SK-N-SH (cell line): ENCODE data around the gene SLC25A26. TPM values are rescaled to one million over a fixed set of nuclear protein-coding genes. Genes with fewer than 3 reads are reported as not detected.

Experiments
- CTCF ChIA-PET: fragments of 300-600, 350-600 bp; formaldehyde crosslinking; extraction: SDS; loops from one replicate; lab custom pipeline; 2021; lab: Yijun Ruan, JAX
- POLR2A ChIA-PET: fragments of 350-600 bp; sonication (Branson Sonifier 250); formaldehyde crosslinking; extraction: SDS; loops from one replicate; lab custom pipeline; 2020; ENCODE audit warnings: antibody characterized with exemption, inconsistent platforms; lab: Yijun Ruan, JAX
- DNase-seq: peaks from one replicate; pipeline ENCODE4 v3.0.0; 2012
- H2AFZ ChIP-seq: fragments of 200-600 bp; sonication (generic); 2 replicates; pipeline ENCODE4 v1.8.1; 2016; ENCODE audit warnings: antibody characterized with exemption, mild to moderate bottlenecking, low read depth
- H3F3A ChIP-seq: fragments of 200-600 bp; sonication (generic); replicated peaks from 2 replicates; pipeline ENCODE3; 2016; ENCODE audit warnings: antibody characterized with exemption, mild to moderate bottlenecking; ENCODE audit not compliant: insufficient read depth
- H3K27ac ChIP-seq, 2 experiments: fragments of 200-500 bp in 1 of 2; fragments of 200-600 bp in 1 of 2; sonication (Bioruptor generic) in 1 of 2; sonication (generic), shearing (Covaris generic) in 1 of 2; 2 replicates each; pipeline versions ENCODE4 v1.5.1 to v1.6.1; 2014 to 2016; ENCODE audit warnings: low read depth in 2 of 2, inconsistent platforms in 1 of 2, low read length in 1 of 2, mild to moderate bottlenecking in 1 of 2, mixed read lengths in 1 of 2
- H3K27me3 ChIP-seq: fragments of 200-600 bp; sonication (generic), shearing (Covaris generic); 2 replicates; pipeline ENCODE4 v1.6.1; 2016; ENCODE audit warnings: mixed run types; ENCODE audit not compliant: insufficient read depth
- H3K36me3 ChIP-seq, 2 experiments: fragments of 200-500 bp in 1 of 2; fragments of 200-600 bp in 1 of 2; sonication (Bioruptor generic) in 1 of 2; sonication (generic) in 1 of 2; replicated peaks in 1 of 2; 2 replicates each; pipeline versions ENCODE3 to v1.5.1; 2014 to 2016; ENCODE audit warnings: low read length in 1 of 2, mild to moderate bottlenecking in 1 of 2; ENCODE audit not compliant: insufficient read depth in 2 of 2, control insufficient read depth in 1 of 2
- H3K4me1 ChIP-seq, 2 experiments: fragments of 200-500 bp in 1 of 2; fragments of 200-600 bp in 1 of 2; sonication (Bioruptor generic) in 1 of 2; sonication (generic), shearing (Covaris generic) in 1 of 2; 2 replicates each; pipeline versions ENCODE4 v1.5.1 to v1.6.1; 2014 to 2016; ENCODE audit warnings: low read depth in 1 of 2, low read length in 1 of 2, mixed run types in 1 of 2; ENCODE audit not compliant: insufficient read depth in 2 of 2, control insufficient read depth in 1 of 2
- H3K4me2 ChIP-seq: fragments of 200-600 bp; sonication (generic), shearing (Covaris generic); 2 replicates; pipeline ENCODE4 v1.6.1; 2017; ENCODE audit warnings: mixed run types
- H3K4me3 ChIP-seq, 2 experiments: fragments of 200-500 bp in 1 of 2; fragments of 200-600 bp in 1 of 2; sonication (Bioruptor generic) in 1 of 2; sonication (generic), shearing (Covaris generic) in 1 of 2; 2 replicates each; pipeline versions ENCODE4 v1.5.1 to v1.8.1; 2014 to 2016; ENCODE audit warnings: low read depth in 2 of 2, inconsistent platforms in 1 of 2, low read length in 1 of 2, mild to moderate bottlenecking in 1 of 2, mixed read lengths in 1 of 2, moderate library complexity in 1 of 2
- H3K79me2 ChIP-seq: fragments of 200-600 bp; sonication (generic); 2 replicates; pipeline ENCODE4 v1.8.1; 2017; ENCODE audit warnings: mild to moderate bottlenecking; ENCODE audit not compliant: insufficient read depth
- H3K9ac ChIP-seq: fragments of 200-600 bp; sonication (generic); 2 replicates; pipeline ENCODE4 v1.6.1; 2017; ENCODE audit warnings: mixed run types
- H3K9me2 ChIP-seq: fragments of 200-600 bp; sonication (generic); 2 replicates; pipeline ENCODE4 v1.6.1; 2017; ENCODE audit warnings: mixed run types
- H3K9me3 ChIP-seq: fragments of 200-600 bp; sonication (generic); 2 replicates; pipeline ENCODE4 v1.6.1; 2017; ENCODE audit warnings: mixed run types, mild to moderate bottlenecking, moderate library complexity
- H4K20me1 ChIP-seq: fragments of 200-600 bp; sonication (generic); 2 replicates; pipeline ENCODE4 v1.6.1; 2017; ENCODE audit warnings: mild to moderate bottlenecking, mixed run types; ENCODE audit not compliant: insufficient read depth
- ELF1 ChIP-seq: IDR thresholded peaks from 2 replicates; pipeline ENCODE4 v1.4.0; 2012
- MXI1 ChIP-seq: IDR thresholded peaks from 2 replicates; pipeline ENCODE4 v1.6.1; 2012; ENCODE audit warnings: mild to moderate bottlenecking, low read depth, low read length, improper control_type of control experiment
- NRF1 ChIP-seq: IDR thresholded peaks from 2 replicates; pipeline ENCODE4 v1.6.1; 2012; ENCODE audit warnings: low read depth, mild to moderate bottlenecking, low read length
- POLR2AphosphoS5 ChIP-seq: IDR thresholded peaks from 2 replicates; pipeline ENCODE4 v1.6.1; 2012; ENCODE audit warnings: low read depth, low read length
- RXRA ChIP-seq: IDR thresholded peaks from 2 replicates; pipeline ENCODE4 v1.4.0; 2012; ENCODE audit warnings: low read depth, mild to moderate bottlenecking, borderline replicate concordance
- TAF1 ChIP-seq: IDR thresholded peaks from 2 replicates; pipeline ENCODE4 v1.6.1; 2012; ENCODE audit warnings: low read depth, mild to moderate bottlenecking, low read length, moderate library complexity, borderline replicate concordance
- USF2 ChIP-seq: fragments of 150-350 bp; IDR thresholded peaks from 2 replicates; pipeline ENCODE4 v1.6.1; 2017; ENCODE audit warnings: antibody characterized with exemption, low read length, low read depth, borderline replicate concordance
- ZBTB33 ChIP-seq: IDR thresholded peaks from 2 replicates; pipeline ENCODE4 v1.4.0; 2012; ENCODE audit warnings: low read depth, borderline replicate concordance
- WGBS: methylation state at CpG from one replicate; pipeline ENCODE4 v1.1.6; 2017; ENCODE audit warnings: low lambda C conversion rate; 5-methylcytosine and 5-hydroxymethylcytosine counted together
- polyA plus RNA-seq, 3 experiments: library from polyadenylated mRNA; depleted of rRNA; stranded (reverse); fragments of >200 nt; gene quantifications; 2 replicates each; pipeline ENCODE4 v1.2.3, GENCODE V29; 2012

SLC25A26 gene
- polyA plus RNA-seq, 1 of the 3 experiments (the other 2 are of a cell fraction) = 31.8 TPM

- H3K36me3 ChIP-seq = no peaks in the 10 kb centered on the region
- H3F3A ChIP-seq = no peaks in the 10 kb centered on the region
- no peaks in the 10 kb centered on the region for H3K79me2 ChIP-seq
- H2AFZ ChIP-seq = no peak overlapping the region
- 96% methylated on average over 9 of the region's 9 CpGs for WGBS
- H3K9me2 ChIP-seq = no peaks in the 10 kb centered on the region
- ChIA-PET POLR2A (no interaction called here), CTCF (interaction anchor here (3.6 kb wide), 1 partner anchor 11 kb away, joined by 34 read pairs; no protein-coding TSS in a partner anchor)
- H3K4me2 ChIP-seq = no peak overlapping the region
- H3K9me3 ChIP-seq = no peaks in the 10 kb centered on the region
- H3K9ac ChIP-seq = no peak overlapping the region
- peaks cover 0 to 13% of the 10 kb centered on the region in 2 experiments; a peak in 1 of 4 replicates for H3K4me1 ChIP-seq
- H3K27me3 ChIP-seq = no peaks in the 10 kb centered on the region
- TF ChIP-seq RXRA (no peak), MXI1 (no peak), ZBTB33 (no peak), NRF1 (no peak)
- H3K4me3 ChIP-seq = no peak overlapping the region
- no peak for DNase-seq
- H3K27ac ChIP-seq = no peak overlapping the region
- no peaks in the 10 kb centered on the region for H4K20me1 ChIP-seq
Observed at GRCh38 chr3:66396888-66397287, 176.1 kb downstream of the SLC25A26 start.

GRCh38 chr3:66397745-66398144 is 176.9 kb downstream of the SLC25A26 start:
- no peak overlapping the region for H3K4me3 ChIP-seq
- no peaks in the 10 kb centered on the region for H3K9me3 ChIP-seq
- H3K4me1 ChIP-seq = peaks cover 0 to 13% of the 10 kb centered on the region in 2 experiments; a peak in 1 of 4 replicates
- no peak for DNase-seq
- WGBS = 93% methylated on average over 2 of the region's 2 CpGs
- TF ChIP-seq TAF1 = no peak
- TF ChIP-seq ELF1 = no peak
- H3K27ac ChIP-seq = no peak overlapping the region
- no peaks in the 10 kb centered on the region for H3F3A ChIP-seq
- no peaks in the 10 kb centered on the region for H3K36me3 ChIP-seq
- no peaks in the 10 kb centered on the region for H3K79me2 ChIP-seq
- ChIA-PET CTCF (interaction anchor here (0.8 to 3.6 kb wide), 2 partner anchors 10 to 19 kb away, joined by 3 to 34 read pairs; no protein-coding TSS in a partner anchor), POLR2A (no interaction called here)
- no peak overlapping the region for H3K4me2 ChIP-seq
- no peak overlapping the region for H2AFZ ChIP-seq
- H3K9me2 ChIP-seq = no peaks in the 10 kb centered on the region
- no peaks in the 10 kb centered on the region for H3K27me3 ChIP-seq
- no peak overlapping the region for H3K9ac ChIP-seq
- H4K20me1 ChIP-seq = no peaks in the 10 kb centered on the region

- Histone ChIP-seq H3K36me3 (no peaks in the 10 kb centered on the region), H3K9ac (no peak overlapping the region)
- no peak for DNase-seq
Observed at GRCh38 chr3:66398228-66399025, 177.6 kb downstream of the SLC25A26 start.

More at GRCh38 chr3:66398228-66399025, 177.6 kb downstream of the SLC25A26 start:
- H3K4me2 ChIP-seq = no peak overlapping the region
- no peak for TF ChIP-seq USF2
- no peak for TF ChIP-seq TAF1
- no peak for TF ChIP-seq ELF1
- no peak for TF ChIP-seq MXI1
- TF ChIP-seq POLR2AphosphoS5 = no peak
- no peak overlapping the region for H3K4me3 ChIP-seq
- H3K27me3 ChIP-seq = no peaks in the 10 kb centered on the region
- H3K4me1 ChIP-seq = peaks cover 0 to 13% of the 10 kb centered on the region in 2 experiments; a peak in 1 of 4 replicates
- H2AFZ ChIP-seq = no peak overlapping the region
- no peak overlapping the region; a peak in 1 of 4 replicates for H3K27ac ChIP-seq
- no peaks in the 10 kb centered on the region for H4K20me1 ChIP-seq
- 84% methylated on average over 7 of the region's 9 CpGs for WGBS
- CTCF ChIA-PET = interaction anchor here (0.8 to 3.6 kb wide), 3 partner anchors 9 to 418 kb away, joined by 3 to 34 read pairs (median 3); no protein-coding TSS in a partner anchor
- no peaks in the 10 kb centered on the region for H3K9me2 ChIP-seq
- H3F3A ChIP-seq = no peaks in the 10 kb centered on the region
- POLR2A ChIA-PET = no interaction called here
- no peaks in the 10 kb centered on the region for H3K9me3 ChIP-seq
- no peaks in the 10 kb centered on the region for H3K79me2 ChIP-seq
